ENCODE measurements around the gene PIGA.

Gene PIGA

DNA sequence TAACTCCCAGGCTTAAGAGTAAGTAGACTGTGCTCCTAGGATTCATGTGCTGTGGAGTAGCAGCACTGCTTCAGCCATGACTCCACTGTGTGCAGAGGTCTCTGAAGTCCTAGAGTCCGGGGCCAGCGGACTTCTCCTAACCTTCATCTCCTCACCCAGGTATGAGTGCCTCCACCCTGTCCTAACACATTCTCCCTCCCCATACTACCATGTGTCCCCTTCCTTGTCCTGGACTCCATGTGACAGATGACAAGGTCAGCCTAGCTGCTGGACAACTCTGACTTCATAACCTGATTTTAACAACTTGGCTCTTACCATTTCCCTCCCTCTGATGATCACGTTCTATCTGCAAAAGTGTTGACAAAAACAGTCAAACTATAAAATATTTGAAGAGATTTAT, 36.5 kb downstream of the PIGA start:
- TF ChIP-seq, protein P1, sequence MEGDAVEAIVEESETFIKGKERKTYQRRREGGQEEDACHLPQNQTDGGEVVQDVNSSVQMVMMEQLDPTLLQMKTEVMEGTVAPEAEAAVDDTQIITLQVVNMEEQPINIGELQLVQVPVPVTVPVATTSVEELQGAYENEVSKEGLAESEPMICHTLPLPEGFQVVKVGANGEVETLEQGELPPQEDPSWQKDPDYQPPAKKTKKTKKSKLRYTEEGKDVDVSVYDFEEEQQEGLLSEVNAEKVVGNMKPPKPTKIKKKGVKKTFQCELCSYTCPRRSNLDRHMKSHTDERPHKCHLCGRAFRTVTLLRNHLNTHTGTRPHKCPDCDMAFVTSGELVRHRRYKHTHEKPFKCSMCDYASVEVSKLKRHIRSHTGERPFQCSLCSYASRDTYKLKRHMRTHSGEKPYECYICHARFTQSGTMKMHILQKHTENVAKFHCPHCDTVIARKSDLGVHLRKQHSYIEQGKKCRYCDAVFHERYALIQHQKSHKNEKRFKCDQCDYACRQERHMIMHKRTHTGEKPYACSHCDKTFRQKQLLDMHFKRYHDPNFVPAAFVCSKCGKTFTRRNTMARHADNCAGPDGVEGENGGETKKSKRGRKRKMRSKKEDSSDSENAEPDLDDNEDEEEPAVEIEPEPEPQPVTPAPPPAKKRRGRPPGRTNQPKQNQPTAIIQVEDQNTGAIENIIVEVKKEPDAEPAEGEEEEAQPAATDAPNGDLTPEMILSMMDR (IDR thresholded peaks at IDR 0.05) = no peak

DNA sequence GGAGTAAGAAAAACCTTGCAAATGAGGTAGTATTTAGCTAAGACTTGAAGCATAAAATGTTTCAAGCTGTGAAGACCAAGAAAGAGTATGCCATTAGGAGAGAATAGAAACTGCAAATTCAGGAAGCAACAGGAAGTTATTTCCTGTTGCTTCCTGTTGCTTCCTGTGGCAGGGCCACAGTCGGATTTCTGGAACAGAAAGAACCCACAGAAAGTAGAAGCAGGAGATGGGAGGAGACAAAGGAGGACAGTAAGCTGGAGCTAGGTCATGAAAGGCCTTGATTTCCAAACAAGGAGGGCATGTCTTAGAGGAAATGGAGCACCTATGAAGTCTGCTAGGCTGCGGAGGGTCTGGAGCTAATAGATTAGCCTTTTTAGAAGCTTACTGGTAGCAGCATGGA, 37.1 kb downstream of the PIGA start:
- TF ChIP-seq, protein P1 (IDR thresholded peaks at IDR 0.05) = no peak

DNA sequence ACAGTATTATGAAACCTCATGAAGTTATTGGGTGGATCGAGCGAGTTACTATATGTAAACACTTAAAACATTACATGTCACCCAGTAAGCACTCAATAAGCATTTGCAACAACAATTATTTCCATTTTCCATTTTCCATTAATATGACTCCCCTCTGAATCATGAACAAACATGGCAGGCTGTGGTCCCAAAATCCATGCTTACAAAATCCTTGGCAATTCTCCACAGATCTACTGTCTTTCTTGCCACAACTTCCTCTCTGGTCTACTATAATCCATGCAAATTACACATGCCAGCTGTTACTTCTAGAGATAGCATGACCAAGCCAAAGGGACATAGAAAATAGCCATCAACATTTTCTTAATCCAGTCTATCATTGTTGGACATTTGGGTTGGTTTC, 41.9 kb downstream of the PIGA start:
- TF ChIP-seq, protein P1 (IDR thresholded peaks at IDR 0.05) = no peak

DNA sequence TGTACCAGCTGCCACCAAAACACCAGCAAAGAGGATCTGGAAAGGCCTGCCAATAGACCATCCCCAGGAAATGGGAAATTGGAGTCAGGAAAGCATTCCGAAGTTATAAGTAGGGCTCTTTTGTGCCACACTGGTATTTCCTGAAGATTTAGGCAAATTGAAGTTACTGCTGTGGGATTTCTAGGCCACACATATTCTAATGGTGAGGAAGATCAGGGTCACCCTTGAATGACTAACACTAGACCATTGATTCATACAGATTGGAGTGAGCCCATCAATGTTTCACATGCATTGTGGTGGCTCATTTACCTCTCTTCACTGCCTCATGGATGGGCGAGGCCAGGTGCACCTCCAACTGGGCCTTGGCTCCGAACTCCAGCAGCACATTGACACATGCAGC, 42.5 kb downstream of the PIGA start:
- TF ChIP-seq, protein P1 (IDR thresholded peaks at IDR 0.05) = no peak

DNA sequence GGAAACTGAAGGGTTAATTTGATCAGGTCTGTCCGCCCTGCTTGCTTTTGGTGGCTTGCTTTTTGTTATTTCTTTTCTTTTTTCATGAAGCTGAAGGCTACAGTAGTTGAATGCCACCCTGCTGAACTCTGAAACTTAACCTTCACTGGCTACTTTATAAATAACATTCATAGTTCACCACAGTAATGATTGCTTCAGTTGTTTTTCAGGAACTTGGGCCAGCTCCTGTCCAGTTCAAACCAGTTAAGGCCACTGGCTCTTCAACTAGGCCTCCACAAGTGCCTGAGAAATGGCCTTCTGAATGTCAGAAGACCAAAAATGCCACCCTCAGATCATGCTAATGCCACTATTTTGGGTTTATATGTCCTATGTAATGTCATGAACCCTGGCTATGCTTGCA, 57.7 kb downstream of the PIGA start:
- TF ChIP-seq, protein P1 (IDR thresholded peaks at IDR 0.05) = no peak

DNA sequence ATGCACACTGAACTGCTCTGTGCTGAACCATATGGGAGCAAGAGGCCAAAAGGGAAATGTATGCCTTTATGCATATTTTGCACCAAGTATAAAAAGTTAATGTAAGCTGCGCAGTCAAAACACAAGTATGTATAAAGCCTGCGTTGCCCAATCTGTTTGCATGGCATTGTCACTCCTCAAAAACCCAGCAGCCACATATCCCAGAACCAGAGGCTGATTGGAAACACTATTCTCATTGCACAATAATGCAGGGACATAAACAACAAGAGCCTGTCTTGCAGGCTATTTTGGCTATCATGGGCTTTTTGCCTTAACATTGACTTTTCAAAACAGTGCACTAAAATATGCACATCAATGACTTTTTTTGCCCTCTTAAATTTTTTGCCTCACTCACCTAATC, 60.4 kb downstream of the PIGA start:
- TF ChIP-seq, protein P1 (IDR thresholded peaks at IDR 0.05) = no peak

DNA sequence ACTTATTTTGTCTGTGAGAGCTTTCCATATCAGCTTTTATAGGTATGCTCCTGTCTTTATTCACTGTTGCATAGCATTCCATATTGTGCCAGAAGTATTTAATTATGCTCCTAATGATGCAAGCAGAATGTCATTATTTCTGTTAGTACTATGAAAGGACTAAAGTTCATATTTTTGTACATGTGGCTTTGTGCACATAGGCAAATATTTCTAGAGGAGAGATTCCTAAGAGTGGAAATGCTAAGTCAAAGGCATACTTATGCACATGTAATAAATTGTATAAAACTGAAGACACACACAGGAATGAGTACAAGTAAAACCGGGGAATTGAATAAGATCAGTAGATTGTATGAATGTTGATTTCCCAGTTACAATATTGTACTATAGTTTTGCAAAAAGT, 63.6 kb downstream of the PIGA start:
- TF ChIP-seq, protein P1 (IDR thresholded peaks at IDR 0.05) = no peak
